BJ (cell line): ENCODE data around the gene EZR. TPM values are rescaled to one million over a fixed set of nuclear protein-coding genes. Genes with fewer than 3 reads are reported as not detected.

Experiments
- CTCF ChIA-PET: fragments of 350-600 bp; formaldehyde crosslinking; extraction: SDS; loops from one replicate; lab custom pipeline; 2021; ENCODE audit warnings: antibody characterized with exemption, inconsistent platforms; lab: Yijun Ruan, JAX
- POLR2A ChIA-PET: fragments of 300-600 bp; sonication (Branson Sonifier 250); formaldehyde crosslinking; extraction: SDS; loops from one replicate; lab custom pipeline; 2021; ENCODE audit warnings: antibody characterized with exemption; lab: Charles Lee
- DNase-seq: peaks from one replicate; pipeline ENCODE4 v3.0.0-alpha.2; 2011; ENCODE audit warnings: low read depth
- H3K27me3 ChIP-seq: 2 replicates; pipeline ENCODE4 v1.6.0; 2011; ENCODE audit warnings: low read length; ENCODE audit not compliant: control insufficient read depth, insufficient read depth
- H3K36me3 ChIP-seq: 2 replicates; pipeline ENCODE4 v1.5.1; 2011; ENCODE audit warnings: low read length; ENCODE audit not compliant: control insufficient read depth, insufficient read depth
- H3K4me3 ChIP-seq: 2 replicates; pipeline ENCODE4 v1.5.1; 2011; ENCODE audit warnings: low read depth, mild to moderate bottlenecking, control low read depth, low read length
- CTCF ChIP-seq: IDR thresholded peaks from 2 replicates; pipeline ENCODE4 v1.5.1; 2011; ENCODE audit warnings: low read depth, mild to moderate bottlenecking, control low read depth, inconsistent platforms, low read length, moderate library complexity; ENCODE audit not compliant: insufficient read depth
- polyA plus RNA-seq: library from polyadenylated mRNA; depleted of rRNA; stranded (reverse); fragments of >200 nt; gene quantifications from 2 replicates; pipeline ENCODE4 v1.2.3, GENCODE V29; 2011

Gene EZR
- polyA plus RNA-seq, 1 experiment, result 117 TPM

GRCh38 chr6:158810155-158811095 lies 8.7 kb downstream of the EZR start:
- no peak for TF ChIP-seq CTCF
- no peaks in the 10 kb centered on the region for H3K27me3 ChIP-seq
- DNase-seq, result no peak
- H3K4me3 ChIP-seq, result no peak overlapping the region
- peaks cover 5% of the 10 kb centered on the region for H3K36me3 ChIP-seq
- CTCF ChIA-PET, result interaction anchor here (1.4 to 1.5 kb wide), 2 partner anchors 9 to 103 kb away, joined by 3 to 4 read pairs; no protein-coding TSS in a partner anchor
- POLR2A ChIA-PET, result no interaction called here

GRCh38 chr6:158808941-158809678 lies 10.1 kb downstream of the EZR start:
- DNase-seq, result no peak
- Histone ChIP-seq H3K4me3 (no peak overlapping the region), H3K27me3 (no peaks in the 10 kb centered on the region), H3K36me3 (peaks cover 5% of the 10 kb centered on the region)
- CTCF ChIA-PET, result interaction anchor here (0.7 to 1.5 kb wide), 3 partner anchors 10 to 102 kb away, joined by 3 to 4 read pairs (median 3); no protein-coding TSS in a partner anchor
- POLR2A ChIA-PET, result no interaction called here
- TF ChIP-seq CTCF, result no peak

GRCh38 chr6:158808442-158808833 lies 10.7 kb downstream of the EZR start:
- POLR2A ChIA-PET, result no interaction called here
- CTCF ChIA-PET, result interaction anchor here (0.6 to 1.2 kb wide), 3 partner anchors 9 to 302 kb away, joined by 3 read pairs; no protein-coding TSS in a partner anchor
- Histone ChIP-seq H3K36me3 (peaks cover 5% of the 10 kb centered on the region), H3K27me3 (no peaks in the 10 kb centered on the region), H3K4me3 (no peak overlapping the region)
- TF ChIP-seq CTCF, result no peak
- no peak for DNase-seq

- no peak for DNase-seq
- CTCF ChIA-PET, result interaction anchor here (0.6 to 1.2 kb wide), 3 partner anchors 8 to 302 kb away, joined by 3 read pairs; no protein-coding TSS in a partner anchor
These were observed 11.4 kb downstream of the EZR start for GRCh38 chr6:158807515-158808441.

More at GRCh38 chr6:158807515-158808441, 11.4 kb downstream of the EZR start:
- Histone ChIP-seq H3K4me3 (no peak overlapping the region), H3K27me3 (no peaks in the 10 kb centered on the region), H3K36me3 (peaks cover 3% of the 10 kb centered on the region)
- POLR2A ChIA-PET, result no interaction called here
- TF ChIP-seq CTCF, result no peak
